HepG2 (cell line): Measurements from ENCODE around the gene NAP1L4. TPM values are rescaled to one million over a fixed set of nuclear protein-coding genes. Genes with fewer than 3 reads are reported as not detected.
A peak's percentile ranks its signal among the peaks of the same experiment; 100 is the strongest.

Experiments
- ARID2 ChIP-seq: sonication (generic); formaldehyde crosslinking; IDR thresholded peaks from 2 replicates; pipeline ENCODE4 v1.8.1; 2022; ENCODE audit warnings: mild to moderate bottlenecking, missing genetic modification reagents, borderline replicate concordance
- ATF2 ChIP-seq: sonication (generic); formaldehyde crosslinking; IDR thresholded peaks from 2 replicates; pipeline ENCODE4 v1.4.0; 2020; ENCODE audit warnings: missing genetic modification reagents
- KIAA2018 ChIP-seq: sonication (generic); formaldehyde crosslinking; IDR thresholded peaks from 2 replicates; pipeline ENCODE4 v1.5.0; 2020; ENCODE audit warnings: mild to moderate bottlenecking, missing genetic modification reagents, borderline replicate concordance
- MAX ChIP-seq: IDR thresholded peaks from 2 replicates; pipeline ENCODE4 v1.6.1; 2012; ENCODE audit warnings: inconsistent platforms
- RBAK ChIP-seq: sonication (generic); formaldehyde crosslinking; IDR thresholded peaks from 2 replicates; pipeline ENCODE4 v1.5.1; 2020; ENCODE audit warnings: mild to moderate bottlenecking, missing genetic modification reagents
- ZBTB4 ChIP-seq: sonication (generic); formaldehyde crosslinking; IDR thresholded peaks from 2 replicates; pipeline ENCODE4 v1.4.0; 2020; ENCODE audit warnings: missing genetic modification reagents, mild to moderate bottlenecking, borderline replicate concordance
- ZNF546 ChIP-seq: sonication (generic); formaldehyde crosslinking; conservative IDR thresholded peaks from 2 replicates; pipeline ENCODE4 v1.8.1; 2023; ENCODE audit warnings: mild to moderate bottlenecking, missing genetic modification reagents
- ZNF550 ChIP-seq: sonication (generic); formaldehyde crosslinking; IDR thresholded peaks from 2 replicates; pipeline ENCODE4 v1.4.0; 2020; ENCODE audit warnings: mild to moderate bottlenecking, missing genetic modification reagents, borderline replicate concordance
- polyA plus RNA-seq, 8 experiments: library from polyadenylated mRNA; depleted of rRNA in 3 of 8; stranded (reverse) in 7 of 8; unstranded in 1 of 8; fragments of >200 nt; fragmentation: Illumina TruSeq in 4 of 8; extraction: Trizol in 4 of 8; gene quantifications; 2 replicates each; pipeline versions ENCODE4 v1.2.1 to v1.2.3, GENCODE V29; 2011 to 2016; ENCODE audit warnings: low read depth in 4 of 8, missing spikeins in 1 of 8, mixed read lengths in 1 of 8; ENCODE audit not compliant: insufficient read depth in 1 of 8
- total RNA-seq, 5 experiments: library from RNA; depleted of rRNA; stranded (reverse); fragments of >200 nt; fragmentation: Illumina TruSeq; extraction: Trizol; gene quantifications; 2 replicates each; pipeline ENCODE4 v1.2.3, GENCODE V29; 2016; ENCODE audit warnings: low read depth in 1 of 5
- TF ChIP-seq, protein P1 (sequence below): IDR thresholded peaks from 2 replicates; pipeline ENCODE4 v1.6.1; 2016; ENCODE audit warnings: mild to moderate bottlenecking
- TF ChIP-seq, protein P2 (sequence below): conservative IDR thresholded peaks from 2 replicates; pipeline ENCODE4 v1.6.1; 2018; ENCODE audit warnings: missing genetic modification reagents

The NAP1L4 gene
- total and polyA plus RNA-seq, 2 of the 13 experiments (the other 11 are each of a cell fraction or from before 2014, with no cell fraction given), result 64.0 to 186 TPM

DNA sequence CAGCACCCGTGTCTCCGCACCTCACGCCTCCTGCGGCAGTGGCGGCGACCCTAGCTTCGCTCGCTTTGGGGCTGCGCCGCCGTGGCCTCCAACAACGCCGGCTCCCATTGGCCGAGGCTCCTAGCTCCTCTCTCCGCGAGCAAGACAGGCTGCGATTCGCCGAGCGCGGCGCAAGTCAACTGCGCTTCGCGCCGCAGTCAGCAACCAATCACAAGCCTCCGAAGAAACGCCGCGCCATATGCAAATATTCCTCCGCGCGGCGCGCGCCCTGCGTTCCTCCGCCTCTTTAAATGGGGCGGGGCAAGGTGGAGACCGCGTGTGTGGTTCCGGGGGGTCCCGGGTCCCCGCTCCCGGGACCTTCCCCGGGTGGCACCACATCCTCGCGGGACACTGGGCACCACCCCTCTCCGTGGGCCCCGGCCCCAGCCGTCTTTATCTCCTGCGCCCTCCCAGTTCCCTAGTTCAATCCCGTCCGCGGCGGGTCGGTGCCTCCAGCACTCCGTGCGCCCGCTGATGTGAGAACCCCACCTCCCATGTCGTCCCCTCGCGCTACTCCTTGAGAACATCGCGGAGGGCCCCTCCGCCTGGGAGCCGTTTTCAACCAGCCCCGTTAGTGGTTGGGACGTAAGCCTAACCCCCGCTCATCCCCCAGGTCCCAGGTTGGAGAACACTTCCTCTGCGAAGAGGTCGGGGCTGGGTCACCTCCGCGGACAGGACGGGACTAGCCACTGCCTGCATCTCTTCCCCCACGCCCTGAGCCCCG, at the start of gene NAP1L4 (continued):
- TF ChIP-seq ZBTB4 (CRISPR knock-in tag), result peak; percentile 82; the same call in 1 of the 2 replicates
- TF ChIP-seq ARID2, result no peak
- TF ChIP-seq MAX, result peak; percentile 90
- TF ChIP-seq KIAA2018 (CRISPR knock-in tag), result no peak
- TF ChIP-seq, protein P1, sequence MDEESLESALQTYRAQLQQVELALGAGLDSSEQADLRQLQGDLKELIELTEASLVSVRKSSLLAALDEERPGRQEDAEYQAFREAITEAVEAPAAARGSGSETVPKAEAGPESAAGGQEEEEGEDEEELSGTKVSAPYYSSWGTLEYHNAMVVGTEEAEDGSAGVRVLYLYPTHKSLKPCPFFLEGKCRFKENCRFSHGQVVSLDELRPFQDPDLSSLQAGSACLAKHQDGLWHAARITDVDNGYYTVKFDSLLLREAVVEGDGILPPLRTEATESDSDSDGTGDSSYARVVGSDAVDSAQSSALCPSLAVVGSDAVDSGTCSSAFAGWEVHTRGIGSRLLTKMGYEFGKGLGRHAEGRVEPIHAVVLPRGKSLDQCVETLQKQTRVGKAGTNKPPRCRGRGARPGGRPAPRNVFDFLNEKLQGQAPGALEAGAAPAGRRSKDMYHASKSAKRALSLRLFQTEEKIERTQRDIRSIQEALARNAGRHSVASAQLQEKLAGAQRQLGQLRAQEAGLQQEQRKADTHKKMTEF (CRISPR knock-in tag), result no peak; the same call in 1 of the 2 replicates
- no peak for TF ChIP-seq ATF2 (CRISPR knock-in tag)
- no peak for TF ChIP-seq RBAK
- 0 out of 2 replicates have a peak, but pooled peaks have one; percentile 72 for TF ChIP-seq ZNF546 (CRISPR knock-in tag)
- TF ChIP-seq ZNF550, result peak; percentile 78; the same call in 1 of the 2 replicates
- TF ChIP-seq, protein P2, sequence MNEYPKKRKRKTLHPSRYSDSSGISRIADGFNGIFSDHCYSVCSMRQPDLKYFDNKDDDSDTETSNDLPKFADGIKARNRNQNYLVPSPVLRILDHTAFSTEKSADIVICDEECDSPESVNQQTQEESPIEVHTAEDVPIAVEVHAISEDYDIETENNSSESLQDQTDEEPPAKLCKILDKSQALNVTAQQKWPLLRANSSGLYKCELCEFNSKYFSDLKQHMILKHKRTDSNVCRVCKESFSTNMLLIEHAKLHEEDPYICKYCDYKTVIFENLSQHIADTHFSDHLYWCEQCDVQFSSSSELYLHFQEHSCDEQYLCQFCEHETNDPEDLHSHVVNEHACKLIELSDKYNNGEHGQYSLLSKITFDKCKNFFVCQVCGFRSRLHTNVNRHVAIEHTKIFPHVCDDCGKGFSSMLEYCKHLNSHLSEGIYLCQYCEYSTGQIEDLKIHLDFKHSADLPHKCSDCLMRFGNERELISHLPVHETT (CRISPR knock-in tag), result peak; percentile 76
